Activated CD8-positive, alpha-beta T cell treated with anti-CD3 and anti-CD28 coated beads for 36 hours (primary cell): ENCODE measurements around the gene GRID1. TPM values are rescaled to one million over a fixed set of nuclear protein-coding genes. Genes with fewer than 3 reads are reported as not detected.

ENCODE experiments used
- ATAC-seq: fragments of 200-7000 bp; cut with Tn5 transposase; one replicate; pipeline ENCODE4 v1.10.0; 2021; ENCODE audit warnings: mild to moderate bottlenecking, moderate library complexity
- CTCF ChIA-PET: fragments of 350-600 bp; sonication (Branson Sonifier 250); formaldehyde crosslinking; loops from one replicate; lab custom pipeline; 2021; ENCODE audit warnings: antibody characterized with exemption; lab: Charles Lee
- POLR2A ChIA-PET: fragments of 350-600 bp; sonication (Branson Sonifier 250); formaldehyde crosslinking; loops from one replicate; lab custom pipeline; 2021; ENCODE audit warnings: antibody characterized with exemption; lab: Charles Lee
- DNase-seq: peaks from one replicate; pipeline ENCODE4 v3.0.0-alpha.2; 2020
- H3K27ac Mint-ChIP-seq: one replicate; pipeline ENCODE4 v1.8.0; 2021; ENCODE audit warnings: mild to moderate bottlenecking, mixed read lengths
- H3K27me3 Mint-ChIP-seq: one replicate; pipeline ENCODE4 v1.8.0; 2021; ENCODE audit warnings: mixed read lengths
- H3K36me3 Mint-ChIP-seq: one replicate; pipeline ENCODE4 v1.8.0; 2021; ENCODE audit warnings: low read depth, mixed read lengths
- H3K4me1 Mint-ChIP-seq: one replicate; pipeline ENCODE4 v1.8.0; 2021; ENCODE audit warnings: low read depth, mixed read lengths
- H3K4me3 Mint-ChIP-seq: one replicate; pipeline ENCODE4 v1.8.0; 2021; ENCODE audit warnings: mild to moderate bottlenecking, moderate library complexity, mixed read lengths
- H3K9me3 Mint-ChIP-seq: one replicate; pipeline ENCODE4 v1.8.0; 2021; ENCODE audit warnings: mixed read lengths
- CTCF ChIP-seq: fragments of 200-600 bp; IDR thresholded peaks from one replicate; pipeline ENCODE4 v1.8.0; 2022; ENCODE audit warnings: antibody characterized with exemption, mild to moderate bottlenecking
- intact Hi-C: fragments of 100-400 bp; cut with micrococcal nuclease; formaldehyde crosslinking; loops from one replicate; pipeline ENCODE4 v1.10.0; 2022
- total RNA-seq, 2 experiments: library from RNA; stranded (reverse); gene quantifications; one replicate each; pipeline ENCODE4 v1.2.3, GENCODE V29; 2021

Gene GRID1
- total RNA-seq, 2 experiments from 2014 or later, result not detected

DNA sequence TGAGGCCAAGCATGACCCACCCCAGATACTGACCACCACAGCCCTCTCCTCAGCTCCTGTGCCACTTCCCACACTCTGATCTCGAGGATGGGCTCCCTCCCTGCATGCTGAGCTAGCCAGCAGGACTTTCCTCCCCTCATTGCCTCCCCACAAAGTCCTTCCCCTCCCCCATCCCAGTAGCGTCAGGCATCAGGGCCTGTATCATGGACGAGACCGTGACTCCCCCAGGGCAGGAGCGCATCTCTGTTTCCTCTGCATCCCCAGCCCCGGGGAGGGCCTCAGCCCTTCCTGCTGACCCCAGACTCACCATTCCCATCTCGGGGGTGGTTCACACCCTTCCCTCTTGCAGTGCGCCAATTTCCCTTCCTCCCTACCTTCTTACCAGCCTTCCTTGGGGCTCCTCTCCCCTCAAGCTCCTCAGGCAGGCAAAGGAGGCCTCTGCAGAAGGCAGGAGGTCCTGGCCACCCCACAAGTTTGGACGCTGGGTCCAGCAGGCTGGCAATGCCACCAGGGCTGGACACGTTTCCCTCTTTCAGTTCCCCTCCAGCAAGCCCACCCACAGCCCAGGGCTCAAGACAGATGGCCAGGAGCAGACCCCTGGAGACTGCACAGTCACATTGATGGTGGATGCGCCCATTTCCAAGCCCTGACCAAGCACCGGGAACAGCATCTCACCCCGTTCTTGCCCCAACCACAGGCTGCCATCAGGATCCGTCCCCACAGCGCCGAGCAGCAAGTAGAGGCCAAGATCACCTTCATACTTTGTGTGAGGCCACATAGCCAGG lies 36.5 kb downstream of the GRID1 start:
- Mint-ChIP-seq H3K4me1 (no peaks in the 10 kb centered on the region), H3K4me3 (no peak overlapping the region), H3K27me3 (peaks cover 2% of the 10 kb centered on the region), H3K27ac (no peak overlapping the region), H3K36me3 (no peaks in the 10 kb centered on the region), H3K9me3 (no peaks in the 10 kb centered on the region)
- POLR2A ChIA-PET, result no interaction called here
- TF ChIP-seq CTCF, result no peak
- DNase-seq (no peak), ATAC-seq (no peak)
- intact Hi-C loops, result no loop called here
- CTCF ChIA-PET, result no interaction called here

DNA sequence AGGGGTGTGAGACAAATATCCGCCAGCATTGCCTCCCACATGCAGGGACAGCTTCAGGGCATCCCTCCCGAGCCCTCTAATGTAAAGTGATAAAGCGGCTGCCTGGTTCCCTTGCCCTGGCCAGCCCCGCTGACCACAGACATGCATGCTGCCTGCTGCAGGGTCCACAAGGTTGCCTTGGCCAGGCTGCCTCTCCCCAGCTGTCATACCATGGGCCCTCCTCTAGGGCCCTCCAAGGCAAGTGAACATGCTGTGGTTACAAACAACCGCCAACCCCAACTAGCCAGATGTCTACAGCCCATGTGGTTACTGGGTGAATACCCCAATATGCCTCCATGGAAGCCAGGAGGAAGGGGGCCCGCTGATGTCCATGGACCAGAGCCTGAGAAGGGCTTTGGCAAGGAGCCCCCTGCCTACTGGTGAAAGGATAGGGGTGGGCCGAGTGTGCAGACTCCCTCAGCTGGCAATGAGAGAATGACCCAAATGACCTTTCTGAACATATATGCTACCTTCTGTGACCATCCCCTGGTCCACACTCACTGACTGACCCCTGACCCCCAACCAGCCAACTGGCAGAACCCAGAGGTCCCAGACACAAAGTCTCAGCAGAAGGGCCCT lies 37.4 kb downstream of the GRID1 start:
- POLR2A ChIA-PET, result no interaction called here
- H3K27me3 Mint-ChIP-seq, result peaks cover 2% of the 10 kb centered on the region
- ATAC-seq, result no peak

GRCh38 chr10:86327954-86328725 lies 38.5 kb downstream of the GRID1 start:
- ATAC-seq (no peak), DNase-seq (no peak)
- H3K9me3 Mint-ChIP-seq, result no peaks in the 10 kb centered on the region
- H3K4me1 Mint-ChIP-seq, result no peaks in the 10 kb centered on the region
- TF ChIP-seq CTCF, result no peak
- intact Hi-C loops, result no loop called here
- no peak overlapping the region for H3K27ac Mint-ChIP-seq
- ChIA-PET CTCF (interaction anchor here (1.3 kb wide), 1 partner anchor 12 kb away, joined by 3 read pairs; no protein-coding TSS in a partner anchor), POLR2A (no interaction called here)
- no peak overlapping the region for H3K4me3 Mint-ChIP-seq
- H3K36me3 Mint-ChIP-seq, result no peaks in the 10 kb centered on the region
- H3K27me3 Mint-ChIP-seq, result peaks cover 2% of the 10 kb centered on the region

More for the DNA sequence above, 37.4 kb downstream of the GRID1 start:
- intact Hi-C loops, result no loop called here
- TF ChIP-seq CTCF, result no peak
- Mint-ChIP-seq H3K4me1 (no peaks in the 10 kb centered on the region), H3K9me3 (no peaks in the 10 kb centered on the region), H3K4me3 (no peak overlapping the region), H3K36me3 (no peaks in the 10 kb centered on the region), H3K27ac (no peak overlapping the region)
- CTCF ChIA-PET, result no interaction called here
- DNase-seq, result no peak

- ATAC-seq, result no peak
- Mint-ChIP-seq H3K4me3 (no peak overlapping the region), H3K27ac (no peak overlapping the region)
Observed at GRCh38 chr10:86325158-86325557, 41.4 kb downstream of the GRID1 start.

More at GRCh38 chr10:86325158-86325557, 41.4 kb downstream of the GRID1 start:
- H3K9me3 Mint-ChIP-seq, result no peaks in the 10 kb centered on the region
- H3K4me1 Mint-ChIP-seq, result no peaks in the 10 kb centered on the region
- no peak for DNase-seq
- no peak for TF ChIP-seq CTCF
- ChIA-PET POLR2A (no interaction called here), CTCF (no interaction called here)
- no peaks in the 10 kb centered on the region for H3K36me3 Mint-ChIP-seq
- intact Hi-C loops, result no loop called here
- H3K27me3 Mint-ChIP-seq, result peaks cover 5% of the 10 kb centered on the region
